IMR-90 (cell line): Measurements from ENCODE around the gene BRWD1. TPM values are rescaled to one million over a fixed set of nuclear protein-coding genes. Genes with fewer than 3 reads are reported as not detected.

ENCODE experiments used
- ATAC-seq: fragments of 200-7000 bp; cut with Tn5 transposase; 2 replicates; pipeline ENCODE4 v1.9.1; 2020; ENCODE audit warnings: low read depth, mild to moderate bottlenecking, moderate library complexity
- BruUV-seq: library from RNA; stranded (reverse); fragments of 400-500 nt; replicated peaks from 2 replicates; lab custom pipeline; 2021; lab: Mats Ljungman, UMichigan
- CTCF ChIA-PET: fragments of 300-600 bp; formaldehyde crosslinking; extraction: SDS; loops from one replicate; lab custom pipeline; 2021; ENCODE audit warnings: antibody characterized with exemption; lab: Yijun Ruan, JAX
- POLR2A ChIA-PET: fragments of 300-600 bp; sonication (Branson Sonifier 250); formaldehyde crosslinking; loops from one replicate; lab custom pipeline; 2022; ENCODE audit warnings: antibody characterized with exemption; ENCODE audit not compliant: unreplicated experiment; lab: Charles Lee
- DNase-seq: peaks from one replicate; pipeline ENCODE4 v3.0.0; 2013
- H2AFZ ChIP-seq: replicated peaks from 2 replicates; pipeline ENCODE3; 2013; ENCODE audit warnings: low read length, mild to moderate bottlenecking; ENCODE audit not compliant: poor library complexity
- H2AK5ac ChIP-seq: 2 replicates; pipeline ENCODE4 v1.6.1; 2013; ENCODE audit warnings: low read depth, low read length, inconsistent platforms
- H2AK9ac ChIP-seq: replicated peaks from 2 replicates; pipeline ENCODE3; 2013; ENCODE audit warnings: mild to moderate bottlenecking, low read depth, low read length, moderate library complexity; ENCODE audit not compliant: poor library complexity
- H2BK120ac ChIP-seq: 2 replicates; pipeline ENCODE4 v1.6.1; 2013; ENCODE audit warnings: low read depth, low read length, inconsistent platforms
- H2BK15ac ChIP-seq: 3 replicates; pipeline ENCODE4 v1.6.1; 2013; ENCODE audit warnings: low read depth, low read length, inconsistent platforms
- H2BK20ac ChIP-seq: 2 replicates; pipeline ENCODE4 v1.6.1; 2013; ENCODE audit warnings: low read depth, mild to moderate bottlenecking, inconsistent platforms, low read length, moderate library complexity
- H2BK5ac ChIP-seq: 2 replicates; pipeline ENCODE4 v1.6.1; 2013; ENCODE audit warnings: mild to moderate bottlenecking, low read depth, low read length, inconsistent platforms; ENCODE audit not compliant: poor library complexity, severe bottlenecking
- H3K14ac ChIP-seq: replicated peaks from 2 replicates; pipeline ENCODE4 v1.6.1; 2013; ENCODE audit warnings: low read depth, low read length, inconsistent platforms
- H3K18ac ChIP-seq: 2 replicates; pipeline ENCODE4 v1.6.1; 2013; ENCODE audit warnings: low read depth, low read length, control low read depth
- H3K23ac ChIP-seq: 2 replicates; pipeline ENCODE4 v1.6.1; 2013; ENCODE audit warnings: low read depth, low read length, inconsistent platforms
- H3K27ac ChIP-seq: 2 replicates; pipeline ENCODE4 v1.5.1; 2013; ENCODE audit warnings: mild to moderate bottlenecking, control low read depth, low read length; ENCODE audit not compliant: insufficient read depth
- H3K27me3 ChIP-seq: 2 replicates; pipeline ENCODE4 v1.6.1; 2013; ENCODE audit warnings: low read length; ENCODE audit not compliant: control insufficient read depth, insufficient read depth
- H3K36me3 ChIP-seq: 2 replicates; pipeline ENCODE4 v1.6.1; 2013; ENCODE audit warnings: low read length, mixed read lengths; ENCODE audit not compliant: control insufficient read depth, insufficient read depth
- H3K4ac ChIP-seq: 2 replicates; pipeline ENCODE4 v1.6.1; 2013; ENCODE audit warnings: low read depth, low read length, inconsistent platforms
- H3K4me1 ChIP-seq: 2 replicates; pipeline ENCODE4 v1.6.1; 2013; ENCODE audit warnings: low read length, mixed read lengths; ENCODE audit not compliant: control insufficient read depth, insufficient read depth
- H3K4me2 ChIP-seq: 2 replicates; pipeline ENCODE4 v1.6.1; 2013; ENCODE audit warnings: low read depth, mild to moderate bottlenecking, control low read depth, low read length, moderate library complexity
- H3K4me3 ChIP-seq: 2 replicates; pipeline ENCODE4 v1.5.1; 2013; ENCODE audit warnings: low read depth, mild to moderate bottlenecking, control low read depth, low read length, moderate library complexity; ENCODE audit not compliant: insufficient read depth
- H3K56ac ChIP-seq: 2 replicates; pipeline ENCODE4 v1.6.1; 2013; ENCODE audit warnings: low read length, inconsistent platforms; ENCODE audit not compliant: insufficient read depth; ENCODE audit errors: extremely low read depth
- H3K79me1 ChIP-seq, 2 experiments: 2 replicates each; pipeline ENCODE4 v1.6.1; 2013; ENCODE audit warnings: low read length in 2 of 2, inconsistent platforms in 1 of 2, low read depth in 1 of 2
- H3K9ac ChIP-seq: 2 replicates; pipeline ENCODE4 v1.6.1; 2013; ENCODE audit warnings: low read depth, low read length, control low read depth
- H3K9me1 ChIP-seq: 2 replicates; pipeline ENCODE4 v1.6.1; 2013; ENCODE audit warnings: low read length, inconsistent platforms; ENCODE audit not compliant: insufficient read depth
- H3K9me3 ChIP-seq: 2 replicates; pipeline ENCODE4 v1.6.1; 2013; ENCODE audit warnings: low read length; ENCODE audit not compliant: control insufficient read depth, insufficient read depth
- H4K20me1 ChIP-seq: 2 replicates; pipeline ENCODE4 v1.6.1; 2013; ENCODE audit warnings: low read length, inconsistent platforms; ENCODE audit not compliant: insufficient read depth
- H4K5ac ChIP-seq: 2 replicates; pipeline ENCODE4 v1.6.1; 2013; ENCODE audit warnings: mild to moderate bottlenecking, low read depth, low read length, control low read depth
- H4K8ac ChIP-seq, 2 experiments: 2 replicates each; pipeline ENCODE4 v1.6.1; 2013; ENCODE audit warnings: low read depth in 2 of 2, low read length in 2 of 2, control low read depth in 1 of 2, inconsistent platforms in 1 of 2
- H4K91ac ChIP-seq: 2 replicates; pipeline ENCODE4 v1.6.1; 2013; ENCODE audit warnings: low read depth, low read length, inconsistent platforms; ENCODE audit not compliant: insufficient read depth
- BHLHE40 ChIP-seq: fragments of 150-350 bp; IDR thresholded peaks from 2 replicates; pipeline ENCODE4 v1.6.1; 2016; ENCODE audit warnings: mild to moderate bottlenecking, low read depth, low read length
- MAFK ChIP-seq: IDR thresholded peaks from 2 replicates; pipeline ENCODE4 v1.6.1; 2012; ENCODE audit warnings: low read depth, low read length, improper control_type of control experiment
- POLR2A ChIP-seq: IDR thresholded peaks from 2 replicates; pipeline ENCODE4 v1.6.1; 2012; ENCODE audit warnings: mild to moderate bottlenecking, low read depth, low read length
- RFX5 ChIP-seq: IDR thresholded peaks from 2 replicates; pipeline ENCODE4 v1.8.0; 2012; ENCODE audit warnings: low read depth, mild to moderate bottlenecking, low read length, moderate library complexity
- WGBS, 2 experiments: methylation state at CpG; one replicate each; pipeline versions ENCODE4 v1.1.5 to v1.1.7; 2013; ENCODE audit warnings: missing lambda C conversion rate in 2 of 2; ENCODE audit not compliant: insufficient read length in 1 of 2; ENCODE audit errors: extremely low coverage in 2 of 2; 5-methylcytosine and 5-hydroxymethylcytosine counted together
- dilution Hi-C: fragments of 300-500 bp; cut with HindIII; formaldehyde crosslinking; loops from one replicate; pipeline ENCODE4 v1.14.3; 2018; ENCODE audit warnings: low sequenced_read_pairs; ENCODE audit not compliant: unreplicated experiment
- in situ Hi-C: fragments of 300-500 bp; cut with MboI; formaldehyde crosslinking; loops from 3 replicates; pipeline ENCODE4 v1.14.3; 2019; ENCODE audit warnings: low sequenced_read_pairs, inconsistent platforms, mixed read lengths
- intact Hi-C: fragments of 100-400 bp; cut with micrococcal nuclease; formaldehyde crosslinking; loops from 2 replicates; pipeline ENCODE4 v1.10.0; 2022
- polyA plus RNA-seq, 3 experiments: library from polyadenylated mRNA; depleted of rRNA; stranded (reverse); fragments of >200 nt; gene quantifications; 2 replicates each; pipeline ENCODE4 v1.2.3, GENCODE V29; 2012; ENCODE audit warnings: low replicate concordance in 1 of 3
- total RNA-seq: library from RNA; depleted of rRNA; stranded (reverse); fragments of >200 nt; gene quantifications from 2 replicates; pipeline ENCODE4 v1.2.3, GENCODE V29; 2012
- TF ChIP-seq, protein P1 (sequence below): fragments of 150-350 bp; IDR thresholded peaks from 2 replicates; pipeline ENCODE4 v1.6.1; 2016; ENCODE audit warnings: low read depth, mild to moderate bottlenecking, low read length, moderate library complexity, borderline replicate concordance

Gene BRWD1
- total and polyA plus RNA-seq, 2 of the 4 experiments (the other 2 are of a cell fraction) = 6.7 to 28.7 TPM

GRCh38 chr21:39341249-39341923, 28.0 kb upstream of the BRWD1 start:
- Histone ChIP-seq H2BK5ac (no peak overlapping the region), H3K4ac (no peak overlapping the region), H2AFZ (no peak overlapping the region), H2AK9ac (no peak overlapping the region), H3K23ac (no peak overlapping the region), H3K56ac (no peak overlapping the region), H3K4me1 (peaks cover 2% of the 10 kb centered on the region; the same call in 1 of the 2 replicates), H4K8ac (no peak overlapping the region), H2BK120ac (no peak overlapping the region), H4K20me1 (peaks cover 22% of the 10 kb centered on the region; the same call in 1 of the 2 replicates), H3K4me2 (no peak overlapping the region), H4K91ac (no peak overlapping the region), H3K9me1 (peaks cover 4% of the 10 kb centered on the region; the same call in 1 of the 2 replicates), H3K79me1 (peaks cover 16 to 23% of the 10 kb centered on the region in 2 experiments), H2BK20ac (no peak overlapping the region), H3K27me3 (no peaks in the 10 kb centered on the region), H3K36me3 (peaks cover 28% of the 10 kb centered on the region), H3K9ac (no peak overlapping the region), H3K18ac (no peak overlapping the region), H2BK15ac (no peak overlapping the region), H4K5ac (no peak overlapping the region), H3K27ac (no peak overlapping the region), H3K4me3 (no peak overlapping the region), H2AK5ac (no peak overlapping the region), H3K14ac (no peak overlapping the region), H3K9me3 (no peaks in the 10 kb centered on the region)
- intact Hi-C loops = no loop called here
- in situ Hi-C loops = no loop called here
- DNase-seq = no peak
- WGBS, 2 experiments = no CpG with 5 or more reads among the region's 6 CpGs
- ATAC-seq = no peak
- ChIA-PET POLR2A (no interaction called here), CTCF (no interaction called here)
- dilution Hi-C loops = no loop called here
- TF ChIP-seq POLR2A (no peak), BHLHE40 (no peak), MAFK (no peak), RFX5 (no peak)
- TF ChIP-seq, protein P1, sequence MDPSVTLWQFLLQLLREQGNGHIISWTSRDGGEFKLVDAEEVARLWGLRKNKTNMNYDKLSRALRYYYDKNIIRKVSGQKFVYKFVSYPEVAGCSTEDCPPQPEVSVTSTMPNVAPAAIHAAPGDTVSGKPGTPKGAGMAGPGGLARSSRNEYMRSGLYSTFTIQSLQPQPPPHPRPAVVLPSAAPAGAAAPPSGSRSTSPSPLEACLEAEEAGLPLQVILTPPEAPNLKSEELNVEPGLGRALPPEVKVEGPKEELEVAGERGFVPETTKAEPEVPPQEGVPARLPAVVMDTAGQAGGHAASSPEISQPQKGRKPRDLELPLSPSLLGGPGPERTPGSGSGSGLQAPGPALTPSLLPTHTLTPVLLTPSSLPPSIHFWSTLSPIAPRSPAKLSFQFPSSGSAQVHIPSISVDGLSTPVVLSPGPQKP = no peak
- no TSS peak for BruUV-seq
